Breast epithelium (tissue), 4 donors: ENCODE results near the gene STEAP3. TPM values are rescaled to one million over a fixed set of nuclear protein-coding genes. Genes with fewer than 3 reads are reported as not detected.

Experiments used
- DNase-seq, 2 donors: peaks; one replicate each; pipeline ENCODE4 v3.0.0-alpha.2; 2019; ENCODE audit warnings: low spot score in 2 of 2
- H3K27ac ChIP-seq, 2 donors: fragments of 200-600 bp; sonication (generic) in 1 of 2; one replicate each; pipeline ENCODE4 v1.5.1; 2016 to 2019; ENCODE audit warnings: mild to moderate bottlenecking in 1 of 2
- H3K27me3 ChIP-seq, 2 donors: fragments of 200-600 bp; sonication (generic) in 1 of 2; one replicate each; pipeline versions ENCODE4 v1.5.1 to v1.6.0; 2017 to 2019; ENCODE audit warnings: control low read depth in 1 of 2, mild to moderate bottlenecking in 1 of 2
- H3K36me3 ChIP-seq: fragments of 200-600 bp; one replicate; pipeline ENCODE4 v1.5.1; 2019
- H3K4me1 ChIP-seq, 2 donors: fragments of 200-600 bp; sonication (generic); one replicate each; pipeline ENCODE4 v1.5.1; 2016 to 2019; ENCODE audit warnings: control low read depth in 1 of 2
- H3K4me3 ChIP-seq, 3 donors: fragments of 200-600 bp; sonication (generic); 1 replicate in 2 of 3; 2 replicates in 1 of 3; pipeline ENCODE4 v1.5.1; 2016 to 2019; ENCODE audit warnings: mild to moderate bottlenecking in 3 of 3, moderate library complexity in 2 of 3
- H3K9me3 ChIP-seq, 2 donors: fragments of 200-600 bp; sonication (generic) in 1 of 2; one replicate each; pipeline ENCODE4 v1.5.1; 2016 to 2019; ENCODE audit warnings: control low read depth in 1 of 2
- POLR2A ChIP-seq: fragments of 450-650 bp; IDR thresholded peaks from one replicate; pipeline ENCODE4 v1.6.1; 2016; ENCODE audit warnings: antibody characterized with exemption, mild to moderate bottlenecking, moderate library complexity
- POLR2AphosphoS5 ChIP-seq, 3 donors: sonication (generic); formaldehyde crosslinking; IDR thresholded peaks; one replicate each; pipeline ENCODE4 v1.6.1; 2017; ENCODE audit warnings: antibody characterized with exemption in 3 of 3
- intact Hi-C: fragments of 100-400 bp; cut with DNase I; formaldehyde crosslinking; loops from one replicate; pipeline ENCODE4 v1.15.1; 2023; ENCODE audit warnings: low total_unique reads
- total RNA-seq, 3 donors: library from RNA; depleted of rRNA; stranded (reverse); fragments of >200 nt; gene quantifications; one replicate each; pipeline ENCODE4 v1.1.0, GENCODE V29; 2016
- TF ChIP-seq, protein P1 (sequence below), 3 donors: fragments of 450-650 bp; IDR thresholded peaks; one replicate each; pipeline ENCODE4 v1.5.1; 2016 to 2017; ENCODE audit warnings: antibody characterized with exemption in 3 of 3, mild to moderate bottlenecking in 3 of 3, moderate library complexity in 3 of 3

The STEAP3 gene
- total RNA-seq, 3 donors from 2014 or later: 11.2 to 52.2 (median 49.8) TPM

DNA sequence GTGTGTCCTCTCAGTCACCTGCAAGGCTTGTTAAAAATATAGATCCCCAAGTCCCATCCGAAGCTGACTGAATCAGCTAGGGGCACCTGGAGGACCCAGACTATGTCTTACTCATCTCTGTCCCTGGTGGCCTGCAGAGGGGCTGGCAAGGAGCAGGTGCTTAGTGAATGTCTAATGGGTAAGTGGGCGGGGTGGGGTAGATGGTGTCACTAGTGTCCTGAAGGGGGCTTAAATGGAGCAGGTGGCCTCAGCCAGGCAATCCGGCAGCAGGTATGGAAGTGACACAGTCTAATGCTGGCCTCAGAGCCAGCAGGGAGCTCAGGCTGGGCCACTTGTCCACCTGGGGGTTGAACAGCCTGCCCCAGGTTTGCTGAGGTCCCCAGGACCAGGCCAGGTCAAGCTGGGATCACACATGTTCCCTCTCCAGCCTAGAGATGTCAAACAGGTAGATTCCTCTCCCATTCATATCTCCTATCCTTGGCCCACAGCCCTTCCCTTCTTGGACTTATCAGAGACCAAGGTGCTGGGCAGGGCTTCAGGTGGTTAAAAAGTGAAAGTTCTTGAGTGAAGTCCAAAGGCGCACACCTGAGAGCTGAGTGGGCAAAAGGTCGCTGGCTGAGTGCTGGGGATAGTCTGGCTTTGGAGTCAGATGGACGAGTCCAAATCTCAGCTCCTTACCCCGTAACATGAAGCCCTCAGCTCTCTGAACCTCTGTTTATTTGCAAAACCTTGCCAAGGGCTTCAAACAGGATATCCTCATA, 1.7 kb downstream of the STEAP3 start:
- Histone ChIP-seq H3K27ac (no peak overlapping the region), H3K36me3 (no peaks in the 10 kb centered on the region), H3K9me3 (no peaks in the 10 kb centered on the region), H3K4me3 (peak overlapping the region in 1 of 3 donors; percentile 86), H3K27me3 (no peaks in the 10 kb centered on the region), H3K4me1 (peaks cover 0 to 8% of the 10 kb centered on the region in 2 donors)
- DNase-seq: no peak
- TF ChIP-seq POLR2AphosphoS5 (IDR thresholded peaks at IDR 0.05) (no peak), POLR2A (no peak)
- TF ChIP-seq, protein P1, sequence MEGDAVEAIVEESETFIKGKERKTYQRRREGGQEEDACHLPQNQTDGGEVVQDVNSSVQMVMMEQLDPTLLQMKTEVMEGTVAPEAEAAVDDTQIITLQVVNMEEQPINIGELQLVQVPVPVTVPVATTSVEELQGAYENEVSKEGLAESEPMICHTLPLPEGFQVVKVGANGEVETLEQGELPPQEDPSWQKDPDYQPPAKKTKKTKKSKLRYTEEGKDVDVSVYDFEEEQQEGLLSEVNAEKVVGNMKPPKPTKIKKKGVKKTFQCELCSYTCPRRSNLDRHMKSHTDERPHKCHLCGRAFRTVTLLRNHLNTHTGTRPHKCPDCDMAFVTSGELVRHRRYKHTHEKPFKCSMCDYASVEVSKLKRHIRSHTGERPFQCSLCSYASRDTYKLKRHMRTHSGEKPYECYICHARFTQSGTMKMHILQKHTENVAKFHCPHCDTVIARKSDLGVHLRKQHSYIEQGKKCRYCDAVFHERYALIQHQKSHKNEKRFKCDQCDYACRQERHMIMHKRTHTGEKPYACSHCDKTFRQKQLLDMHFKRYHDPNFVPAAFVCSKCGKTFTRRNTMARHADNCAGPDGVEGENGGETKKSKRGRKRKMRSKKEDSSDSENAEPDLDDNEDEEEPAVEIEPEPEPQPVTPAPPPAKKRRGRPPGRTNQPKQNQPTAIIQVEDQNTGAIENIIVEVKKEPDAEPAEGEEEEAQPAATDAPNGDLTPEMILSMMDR (IDR thresholded peaks at IDR 0.05): no peak
- intact Hi-C loops: loop anchor here (10.0 kb wide), 1 partner anchor 940 kb away; no protein-coding TSS in a partner anchor

DNA sequence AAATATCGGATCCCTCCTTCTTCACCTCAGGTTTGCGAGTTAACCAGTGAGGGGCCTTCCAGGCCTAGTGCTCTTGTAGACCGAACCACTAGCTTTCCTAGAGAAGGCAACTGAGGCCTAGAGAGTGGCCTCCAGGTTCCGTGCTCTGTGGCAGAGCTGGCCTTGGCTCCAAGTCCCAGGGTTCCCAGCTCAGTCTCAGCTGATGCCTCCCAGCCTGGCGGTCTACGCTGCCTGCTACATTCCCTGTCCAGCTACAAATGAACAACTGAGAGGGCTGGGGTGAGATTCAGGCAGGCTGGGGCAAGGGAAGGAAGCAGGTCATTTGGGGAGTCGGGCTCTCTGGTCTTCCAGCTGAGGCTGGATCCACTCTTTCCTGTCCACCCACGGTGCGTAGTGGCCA, 2.3 kb downstream of the STEAP3 start:
- Histone ChIP-seq H3K4me3 (no peak overlapping the region), H3K36me3 (no peaks in the 10 kb centered on the region), H3K4me1 (peaks cover 0 to 8% of the 10 kb centered on the region in 2 donors), H3K27me3 (no peaks in the 10 kb centered on the region), H3K9me3 (no peaks in the 10 kb centered on the region), H3K27ac (no peak overlapping the region)
- TF ChIP-seq, protein P1 (IDR thresholded peaks at IDR 0.05): no peak
- TF ChIP-seq POLR2A: no peak
- TF ChIP-seq POLR2AphosphoS5 (IDR thresholded peaks at IDR 0.05): no peak
- DNase-seq: no peak
- intact Hi-C loops: loop anchor here (10.0 kb wide), 1 partner anchor 939 kb away; no protein-coding TSS in a partner anchor

DNA sequence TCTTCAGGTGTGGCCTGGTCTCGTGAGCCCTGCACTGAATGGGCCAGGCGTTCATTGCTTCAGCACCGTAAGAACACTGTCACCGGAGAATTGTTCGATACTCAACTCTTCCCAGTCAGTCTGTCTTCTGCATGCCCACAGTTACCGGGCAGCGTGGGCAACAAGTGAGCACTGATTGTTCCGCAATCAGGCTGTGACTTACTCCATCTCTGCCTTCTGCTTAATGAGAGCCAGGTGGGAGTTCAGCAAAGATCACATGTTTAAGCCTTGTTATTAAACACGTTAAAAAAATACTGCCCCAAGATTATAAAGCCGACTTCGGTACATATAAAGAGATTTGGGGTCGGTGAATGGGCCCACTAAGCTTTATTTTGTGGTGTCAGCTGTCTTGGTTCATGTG, 3.7 kb downstream of the STEAP3 start:
- Histone ChIP-seq H3K9me3 (no peaks in the 10 kb centered on the region), H3K27ac (no peak overlapping the region), H3K36me3 (no peaks in the 10 kb centered on the region), H3K27me3 (no peaks in the 10 kb centered on the region), H3K4me1 (peaks cover 0 to 8% of the 10 kb centered on the region in 2 donors), H3K4me3 (no peak overlapping the region)
- intact Hi-C loops: loop anchor here (10.0 kb wide), 1 partner anchor 937 kb away; no protein-coding TSS in a partner anchor
- TF ChIP-seq, protein P1 (IDR thresholded peaks at IDR 0.05): no peak
- no peak for TF ChIP-seq POLR2A
- TF ChIP-seq POLR2AphosphoS5 (IDR thresholded peaks at IDR 0.05): no peak
- DNase-seq: no peak

DNA sequence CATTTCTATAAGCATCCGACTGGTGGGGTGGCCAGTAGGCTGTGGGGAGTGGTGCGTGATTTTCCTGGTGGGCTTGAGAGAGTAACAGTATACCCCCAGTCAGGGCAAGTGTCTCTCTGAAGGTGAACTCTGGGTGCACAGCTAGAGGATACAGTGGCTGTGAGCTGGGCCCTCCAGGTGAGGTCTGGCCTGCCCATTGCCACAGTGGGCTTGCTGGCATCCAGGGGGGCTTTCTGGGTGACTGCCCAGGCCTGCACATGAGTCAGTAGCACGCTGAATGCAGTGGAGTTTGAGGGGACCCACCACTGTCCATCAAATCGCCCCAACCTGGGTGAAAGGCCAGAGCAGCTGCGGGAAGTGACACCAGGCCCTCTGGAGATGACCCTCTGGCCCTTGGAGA, 4.5 kb downstream of the STEAP3 start:
- Histone ChIP-seq H3K27ac (no peak overlapping the region), H3K9me3 (no peaks in the 10 kb centered on the region), H3K4me3 (no peak overlapping the region), H3K36me3 (no peaks in the 10 kb centered on the region), H3K27me3 (no peaks in the 10 kb centered on the region), H3K4me1 (peaks cover 0 to 8% of the 10 kb centered on the region in 2 donors)
- no peak for TF ChIP-seq POLR2AphosphoS5 (IDR thresholded peaks at IDR 0.05)
- no peak for TF ChIP-seq POLR2A
- TF ChIP-seq, protein P1 (IDR thresholded peaks at IDR 0.05): no peak
- DNase-seq: no peak
- intact Hi-C loops: loop anchor here (10.0 kb wide), 1 partner anchor 937 kb away; no protein-coding TSS in a partner anchor

DNA sequence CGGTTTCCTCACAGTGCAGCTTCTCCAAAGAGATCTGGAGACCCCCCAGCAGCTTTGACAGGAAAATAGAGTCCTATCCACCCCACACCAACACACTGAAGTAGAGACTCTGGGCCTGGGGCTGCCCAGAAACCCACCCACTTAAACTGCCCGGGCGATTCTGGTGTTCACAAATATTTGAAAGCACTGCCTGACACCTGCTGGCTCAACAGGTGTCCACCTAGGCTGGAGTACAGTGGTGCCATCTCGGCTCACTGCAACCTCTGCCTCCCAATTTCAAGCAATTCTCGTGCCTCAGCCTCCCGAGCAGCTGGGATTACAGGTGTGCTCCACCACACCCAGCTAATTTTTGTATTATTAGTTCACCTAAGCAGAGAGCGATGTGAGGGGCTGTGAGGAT, 5.3 kb downstream of the STEAP3 start:
- Histone ChIP-seq H3K27ac (no peak overlapping the region), H3K9me3 (no peaks in the 10 kb centered on the region), H3K27me3 (no peaks in the 10 kb centered on the region), H3K4me1 (peaks cover 0 to 8% of the 10 kb centered on the region in 2 donors), H3K4me3 (no peak overlapping the region), H3K36me3 (no peaks in the 10 kb centered on the region)
- intact Hi-C loops: loop anchor here (10.0 kb wide), 1 partner anchor 936 kb away; no protein-coding TSS in a partner anchor
- TF ChIP-seq POLR2A (no peak), POLR2AphosphoS5 (IDR thresholded peaks at IDR 0.05) (no peak)
- TF ChIP-seq, protein P1 (IDR thresholded peaks at IDR 0.05): no peak
- no peak for DNase-seq
